Fibroblast of skin of left biceps (primary cell): ENCODE measurements around the gene POLR3E.
"Not testable (repeated sequence)": the region's sequence is repeated elsewhere in the genome, so short reads cannot be mapped to it uniquely, and the experiment has no call there.

ENCODE experiments used
- DNase-seq, 2 experiments: peaks; one replicate each; pipeline ENCODE4 v3.0.0-alpha.2; 2013; ENCODE audit warnings: low read depth in 2 of 2

The POLR3E gene

GRCh38 chr16:22291860-22292318 is 5.3 kb upstream of the POLR3E start:
- DNase-seq: peak; percentile 40 to 41

GRCh38 chr16:22292320-22292719 is 4.9 kb upstream of the POLR3E start:
- no peak for DNase-seq

- no peak for DNase-seq
Measured at GRCh38 chr16:22293137-22294106, 3.8 kb upstream of the POLR3E start.

- no peak for DNase-seq
Measured at GRCh38 chr16:22296225-22297113, 740 bp upstream of the POLR3E start.

- peak; percentile 92 to 94 for DNase-seq
Measured at GRCh38 chr16:22297871-22298733, 893 bp downstream of the POLR3E start.

GRCh38 chr16:22299036-22299435 is 1.8 kb downstream of the POLR3E start:
- DNase-seq: no peak

GRCh38 chr16:22300427-22301071 is 3.3 kb downstream of the POLR3E start:
- DNase-seq: no peak

- not testable (repeated sequence) for DNase-seq
Measured at GRCh38 chr16:22301423-22301822, 4.2 kb downstream of the POLR3E start.

- DNase-seq: no peak
Measured at GRCh38 chr16:22302776-22303363, 5.7 kb downstream of the POLR3E start.

- DNase-seq: no peak
Measured at GRCh38 chr16:22304411-22304810, 7.2 kb downstream of the POLR3E start.

- no peak for DNase-seq
Measured at GRCh38 chr16:22306788-22307187, 9.6 kb downstream of the POLR3E start.

GRCh38 chr16:22307838-22308237 is 10.6 kb downstream of the POLR3E start:
- DNase-seq: no peak

GRCh38 chr16:22308824-22309520 is 11.8 kb downstream of the POLR3E start:
- no peak for DNase-seq

- DNase-seq: no peak
Measured at GRCh38 chr16:22311520-22311919, 14.3 kb downstream of the POLR3E start.

GRCh38 chr16:22312897-22313781 is 15.9 kb downstream of the POLR3E start:
- no peak for DNase-seq

GRCh38 chr16:22313876-22314470 is 16.8 kb downstream of the POLR3E start:
- DNase-seq: no peak

GRCh38 chr16:22314661-22315626 is 17.7 kb downstream of the POLR3E start:
- DNase-seq: no peak
